LoVo (cell line): ENCODE measurements around the gene NCKAP1.
"Not testable (repeated sequence)": the region's sequence is repeated elsewhere in the genome, so short reads cannot be mapped to it uniquely, and the experiment has no call there.

Experiments
- DNase-seq: peaks from one replicate; pipeline ENCODE4 v3.0.0-alpha.2; 2016; ENCODE audit warnings: low spot score

The NCKAP1 gene

GRCh38 chr2:182912518-182912915, 125.7 kb downstream of the NCKAP1 start:
- no peak for DNase-seq

- DNase-seq: no peak
Measured at GRCh38 chr2:182911813-182912517, 126.3 kb downstream of the NCKAP1 start.

DNA sequence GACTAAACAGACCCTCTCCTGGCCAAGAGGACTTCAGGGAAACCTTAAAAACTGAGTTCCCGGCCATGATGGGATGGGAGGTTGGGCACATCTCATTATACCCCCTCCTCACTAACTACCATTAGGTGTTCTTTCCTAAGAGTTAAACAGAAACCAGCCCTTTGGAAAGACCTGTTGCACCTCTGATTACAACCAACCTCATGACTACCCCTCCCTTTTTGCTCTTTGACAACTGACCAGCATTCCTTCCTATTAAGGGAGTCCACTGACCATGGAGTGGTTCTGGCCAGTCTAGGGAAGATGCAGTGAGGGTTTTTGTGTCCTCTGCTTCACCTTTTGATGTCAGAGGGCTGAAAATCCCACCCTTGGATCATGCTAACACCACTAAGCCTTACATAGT, 127.3 kb downstream of the NCKAP1 start:
- DNase-seq: no peak

DNA sequence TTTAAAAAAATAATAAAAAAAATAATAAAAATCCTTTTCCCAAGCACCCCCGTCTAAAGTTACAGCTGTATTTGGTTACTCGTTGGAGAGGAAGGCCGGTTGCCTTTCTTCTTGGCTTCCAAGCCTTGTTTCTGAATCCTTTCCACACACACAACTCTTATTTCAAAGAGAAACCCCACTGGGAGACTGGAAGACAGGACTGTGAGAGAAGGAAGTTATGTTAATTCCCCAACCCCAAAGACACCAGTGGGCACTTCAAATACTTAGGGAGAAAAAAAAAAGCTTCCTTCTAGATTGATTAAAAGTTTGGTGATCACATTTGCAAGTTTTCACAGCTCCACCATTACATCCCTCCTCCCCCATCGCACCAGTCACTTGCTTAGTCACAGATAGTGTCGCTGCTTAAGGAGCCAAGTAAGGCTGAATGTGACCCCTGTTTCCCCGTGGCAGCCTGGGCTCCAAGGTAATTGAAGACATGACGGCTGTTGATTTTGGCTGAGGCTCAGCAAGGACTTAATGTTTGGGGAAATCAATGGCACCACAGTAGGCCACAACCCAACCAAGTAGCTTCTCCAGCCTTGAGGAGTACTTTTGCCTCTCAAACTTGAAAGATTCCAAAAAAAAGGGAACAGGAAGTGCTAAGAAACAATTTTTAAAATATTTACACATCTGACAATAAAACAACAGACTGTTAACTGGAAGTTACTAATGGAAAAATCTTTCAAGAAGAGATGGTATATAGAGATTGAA, 131.0 kb downstream of the NCKAP1 start:
- DNase-seq: no peak

- DNase-seq: no peak
Measured at GRCh38 chr2:182906454-182906853, 131.8 kb downstream of the NCKAP1 start.

DNA sequence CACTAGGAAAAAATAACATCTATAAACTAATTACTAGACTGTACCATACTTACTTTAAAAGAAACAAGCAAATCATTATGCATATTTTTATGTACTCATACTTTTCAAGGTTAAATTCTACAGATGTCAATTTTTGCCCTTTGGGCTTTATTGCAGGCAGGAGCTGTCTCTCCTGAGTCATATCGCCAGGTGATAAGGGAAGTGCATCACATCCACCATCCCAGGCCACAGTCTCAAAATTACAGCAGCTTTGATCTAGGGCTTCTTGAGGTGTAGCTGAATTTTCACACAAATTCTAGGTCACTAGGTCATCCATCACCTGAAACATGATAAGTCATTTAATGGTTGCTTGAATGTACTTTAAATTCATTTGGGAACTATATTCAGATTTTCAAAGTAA, 133.4 kb downstream of the NCKAP1 start:
- DNase-seq: no peak

- no peak for DNase-seq
Measured at GRCh38 chr2:182903566-182903965, 134.7 kb downstream of the NCKAP1 start.

DNA sequence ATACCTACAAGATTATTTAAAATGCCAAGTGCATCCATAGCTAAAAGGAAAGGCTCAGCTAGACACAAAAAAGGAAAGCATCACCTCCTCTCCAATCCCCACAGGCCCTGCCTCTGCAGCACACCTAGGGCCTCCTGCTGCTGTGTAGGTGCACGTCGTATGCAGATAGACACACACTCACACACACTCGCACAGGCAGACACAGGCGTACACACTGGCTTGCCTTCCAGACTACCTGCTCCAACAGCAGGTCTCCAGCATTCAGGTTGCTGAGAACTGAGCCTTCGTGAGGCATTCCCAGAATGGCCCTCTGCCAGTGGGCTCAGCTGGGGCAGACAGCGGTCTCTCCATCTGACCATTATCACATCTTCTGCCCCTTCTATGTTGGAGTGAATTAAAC, 136.5 kb downstream of the NCKAP1 start:
- DNase-seq: no peak

GRCh38 chr2:182898718-182899117, 139.5 kb downstream of the NCKAP1 start:
- no peak for DNase-seq

DNA sequence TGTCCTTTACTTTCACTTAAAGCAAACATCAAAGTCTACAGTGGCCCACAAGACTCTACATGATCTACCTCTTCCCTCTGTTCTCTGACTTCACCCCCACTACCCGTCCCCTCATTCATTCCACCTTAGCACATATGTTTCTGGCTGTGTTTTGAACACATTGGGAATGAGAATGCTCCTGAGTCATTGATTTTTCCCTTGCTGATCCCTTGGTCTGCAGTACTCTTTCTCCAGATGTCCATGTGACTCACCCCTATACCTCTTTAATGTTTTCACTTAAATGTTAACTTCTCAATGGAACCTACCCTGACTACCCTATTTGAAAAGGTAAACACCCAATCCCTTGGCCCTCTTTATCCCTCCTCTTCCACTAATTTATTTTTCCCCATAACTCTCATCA, 141.1 kb downstream of the NCKAP1 start:
- DNase-seq: no peak

GRCh38 chr2:182895798-182896197, 142.5 kb downstream of the NCKAP1 start:
- no peak for DNase-seq

DNA sequence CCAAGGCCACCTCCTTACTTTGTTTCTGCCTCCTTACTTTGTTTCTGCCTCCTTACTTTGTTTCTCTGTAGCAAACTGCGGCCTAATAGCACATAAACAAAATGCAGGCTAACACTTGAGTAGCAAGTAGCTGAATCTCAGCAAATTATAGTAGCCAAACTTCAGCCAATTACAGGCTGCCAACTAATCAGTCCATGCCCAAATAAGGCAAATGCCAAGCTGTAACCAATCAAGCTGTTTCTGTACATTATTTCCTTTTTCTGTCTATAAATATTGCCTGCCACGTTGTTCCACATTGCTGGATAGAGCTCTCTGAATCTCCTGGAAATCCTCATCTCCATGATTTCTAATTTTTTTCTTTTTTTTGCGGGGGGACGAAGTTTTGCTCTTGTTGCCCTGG, 143.1 kb downstream of the NCKAP1 start:
- DNase-seq: no peak

- DNase-seq: no peak
Measured at GRCh38 chr2:182894174-182894573, 144.1 kb downstream of the NCKAP1 start.

GRCh38 chr2:182893666-182894065, 144.6 kb downstream of the NCKAP1 start:
- no peak for DNase-seq

GRCh38 chr2:182893035-182893434, 145.2 kb downstream of the NCKAP1 start:
- not testable (repeated sequence) for DNase-seq

DNA sequence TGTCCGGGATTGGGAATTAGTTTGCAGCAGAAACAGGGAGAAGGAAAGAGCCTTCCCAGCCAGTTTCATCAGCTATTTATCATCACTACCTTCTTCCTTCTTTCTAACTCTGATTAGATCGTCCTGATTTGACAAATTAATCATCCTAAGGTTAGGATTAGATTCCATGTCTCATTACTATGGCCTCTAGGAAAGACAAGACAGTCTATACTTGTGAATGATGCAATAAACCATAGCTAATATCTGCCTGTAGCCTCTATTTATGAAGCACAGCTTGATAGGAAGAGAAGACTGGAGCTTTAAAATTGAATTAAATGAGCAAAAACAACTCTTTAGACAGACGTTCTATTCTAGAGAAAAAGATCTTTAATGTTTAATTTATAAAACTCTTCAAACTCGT, 146.6 kb downstream of the NCKAP1 start:
- DNase-seq: no peak

GRCh38 chr2:182890773-182891378, 147.4 kb downstream of the NCKAP1 start:
- no peak for DNase-seq

GRCh38 chr2:182890305-182890704, 148.0 kb downstream of the NCKAP1 start:
- no peak for DNase-seq

GRCh38 chr2:182887753-182888415, 150.4 kb downstream of the NCKAP1 start:
- DNase-seq: no peak

DNA sequence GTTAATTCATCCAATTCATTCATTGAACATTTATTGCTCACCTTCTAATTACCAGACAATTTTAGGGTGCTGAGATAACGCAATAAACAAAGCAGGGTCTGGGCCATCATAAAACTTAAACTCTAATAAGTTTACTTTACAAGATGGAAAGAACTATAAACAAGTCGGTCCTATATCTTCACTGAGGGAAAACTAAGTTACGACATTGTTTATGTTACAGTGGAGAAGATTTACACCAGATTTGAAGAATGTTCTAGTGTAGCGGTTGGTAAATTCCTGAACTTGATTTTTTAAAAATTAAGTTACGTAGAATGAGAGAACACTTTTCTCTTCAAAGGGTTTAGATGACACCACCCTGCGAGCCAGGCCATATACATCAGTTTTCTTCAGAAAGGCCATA, 151.2 kb downstream of the NCKAP1 start:
- no peak for DNase-seq

DNA sequence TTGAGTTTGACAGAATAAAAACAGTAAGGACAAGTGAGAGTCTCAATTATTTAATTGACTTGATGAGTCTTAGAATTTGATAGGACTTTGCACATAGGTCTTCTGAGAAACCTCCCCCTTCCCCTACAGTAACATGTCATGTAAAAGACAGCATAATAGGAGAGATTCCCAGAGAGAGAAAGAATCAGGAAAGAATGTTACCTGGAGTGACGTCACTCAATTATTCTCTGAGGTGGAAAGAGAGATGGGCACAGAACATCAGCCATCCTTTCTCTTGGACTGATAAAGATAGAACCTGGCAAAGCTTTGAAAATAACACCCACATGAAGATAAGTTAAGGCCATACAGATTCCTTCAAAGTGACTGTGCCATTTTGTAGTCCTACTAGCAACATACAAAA, 152.5 kb downstream of the NCKAP1 start:
- no peak for DNase-seq

GRCh38 chr2:182883451-182883850, 154.8 kb downstream of the NCKAP1 start:
- DNase-seq: no peak

DNA sequence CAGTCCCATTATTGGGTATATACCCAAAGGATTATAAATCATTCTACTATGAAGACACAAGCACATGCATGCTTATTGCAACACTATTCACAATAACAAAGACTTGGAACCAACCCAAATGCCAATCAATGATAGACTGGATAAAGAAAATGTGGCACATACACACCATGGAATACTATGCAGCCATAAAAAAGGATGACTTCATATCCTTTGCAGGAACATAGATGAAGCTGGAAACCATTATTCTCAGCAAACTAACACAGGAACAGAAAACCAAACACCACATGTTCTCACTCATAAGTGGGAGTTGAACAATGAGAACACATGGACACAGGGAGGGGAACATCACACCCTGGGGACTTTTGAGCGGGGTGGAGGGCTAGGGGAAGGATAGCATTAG, 158.2 kb downstream of the NCKAP1 start:
- DNase-seq: not testable (repeated sequence)
